Nucleus accumbens (tissue), 56 donors: ENCODE results near the gene BANF1.
"Not testable (repeated sequence)": the region's sequence is repeated elsewhere in the genome, so short reads cannot be mapped to it uniquely, and the experiment has no call there.

ENCODE experiments used
- DNase-seq, 56 donors: peaks; one replicate each; lab custom pipeline; 2025; lab: John Stamatoyannopoulos, UW

BANF1 gene

GRCh38 chr11:66008468-66009101, 6.3 kb downstream of the BANF1 start:
- DNase-seq: no peak

GRCh38 chr11:66010036-66010435, 7.7 kb downstream of the BANF1 start:
- DNase-seq: not testable (repeated sequence)

- DNase-seq: no peak
Measured at GRCh38 chr11:66011239-66011784, 9.0 kb downstream of the BANF1 start.

GRCh38 chr11:66011785-66012303, 9.5 kb downstream of the BANF1 start, which contains the start of gene CST6:
Gene CST6 (plus strand): TSS chr11:66012008. CDS start chr11:66012045, 37 bp downstream.
- no peak for DNase-seq

GRCh38 chr11:66012371-66012945, 10.2 kb downstream of the BANF1 start:
- no peak for DNase-seq

GRCh38 chr11:66012946-66013761, 10.9 kb downstream of the BANF1 start:
- DNase-seq: peak in 1 of 56 donors; percentile 5

- no peak for DNase-seq
Measured at GRCh38 chr11:66013762-66014100, 11.4 kb downstream of the BANF1 start.

- DNase-seq: no peak
Measured at GRCh38 chr11:66014804-66015453, 12.6 kb downstream of the BANF1 start.

GRCh38 chr11:66015454-66015881, 13.2 kb downstream of the BANF1 start:
- DNase-seq: no peak

- no peak for DNase-seq
Measured at GRCh38 chr11:66015936-66016792, 13.9 kb downstream of the BANF1 start.

- no peak for DNase-seq
Measured at GRCh38 chr11:66016793-66017177, 14.5 kb downstream of the BANF1 start.

- DNase-seq: no peak
Measured at GRCh38 chr11:66017321-66017720, 15.0 kb downstream of the BANF1 start.

GRCh38 chr11:66020212-66020611, 17.9 kb downstream of the BANF1 start:
- no peak for DNase-seq

GRCh38 chr11:66020618-66021357, 18.5 kb downstream of the BANF1 start:
- DNase-seq: no peak

- DNase-seq: peak in 41 of 56 donors; percentile 2 to 78 (median 22)
Measured at GRCh38 chr11:66022401-66023185, 20.3 kb downstream of the BANF1 start.

- not testable (repeated sequence) for DNase-seq
Measured at GRCh38 chr11:66023186-66023440, 20.8 kb downstream of the BANF1 start.

GRCh38 chr11:66026017-66026529, 23.8 kb downstream of the BANF1 start, which contains the start of gene CATSPER1:
Gene CATSPER1 (minus strand): TSS chr11:66026479. CDS start chr11:66026379, 100 bp downstream.
- no peak for DNase-seq
